GM12878 (cell line): Measurements from ENCODE around the gene NECTIN1. TPM values are rescaled to one million over a fixed set of nuclear protein-coding genes. Genes with fewer than 3 reads are reported as not detected.

Experiments used
- ATAC-seq: fragments of 200-7000 bp; cut with Tn5 transposase; 3 replicates; pipeline ENCODE4 v1.9.1; 2020; ENCODE audit warnings: mild to moderate bottlenecking, moderate library complexity
- BruUV-seq: library from RNA; stranded (reverse); fragments of 400-500 nt; replicated peaks from 2 replicates; lab custom pipeline; 2021; lab: Mats Ljungman, UMichigan
- CTCF ChIA-PET: fragments of 300-600 bp; sonication (Branson Sonifier 250); formaldehyde crosslinking; extraction: SDS; loops from one replicate; lab custom pipeline; 2021; ENCODE audit warnings: inconsistent platforms; lab: Yijun Ruan, JAX
- POLR2A ChIA-PET: fragments of 350-600 bp; formaldehyde crosslinking; extraction: SDS; loops from one replicate; lab custom pipeline; 2021; ENCODE audit warnings: inconsistent platforms; lab: Charles Lee
- RAD21 ChIA-PET: fragments of 300-600 bp; sonication (Branson Sonifier 250); formaldehyde crosslinking; loops from one replicate; lab custom pipeline; 2023; ENCODE audit warnings: antibody characterized with exemption; ENCODE audit not compliant: unreplicated experiment; lab: Charles Lee
- SMC1A ChIA-PET: fragments of 300-600 bp; sonication (Branson Sonifier 250); formaldehyde crosslinking; loops from one replicate; lab custom pipeline; 2023; ENCODE audit not compliant: unreplicated experiment, uncharacterized antibody; lab: Charles Lee
- DNase-seq: peaks from one replicate; pipeline ENCODE4 v3.0.0-alpha.2; 2011; ENCODE audit warnings: low read depth, low spot score
- FAIRE-seq: peaks from 3 replicates; lab custom pipeline; 2011; peaks lifted over from hg19 to GRCh38; lab: Jason Lieb, UNC
- H2AFZ ChIP-seq: 2 replicates; pipeline ENCODE4 v1.6.0; 2011; ENCODE audit warnings: low read depth, low read length, control low read depth; ENCODE audit not compliant: control insufficient read depth
- H3K27ac ChIP-seq: 2 replicates; pipeline ENCODE4 v1.5.1; 2011; ENCODE audit warnings: control low read depth; ENCODE audit not compliant: control insufficient read depth, insufficient read depth
- H3K27me3 ChIP-seq, 2 experiments: replicated peaks in 1 of 2; 2 replicates each; pipeline versions ENCODE4 v1.6.0 to v1.6.1; 2011; ENCODE audit warnings: low read length in 1 of 2; ENCODE audit not compliant: control insufficient read depth in 2 of 2, insufficient read depth in 2 of 2
- H3K36me3 ChIP-seq, 2 experiments: 2 replicates each; pipeline ENCODE4 v1.5.1; 2011; ENCODE audit warnings: low read length in 1 of 2; ENCODE audit not compliant: control insufficient read depth in 2 of 2, insufficient read depth in 2 of 2
- H3K4me1 ChIP-seq: 2 replicates; pipeline ENCODE4 v1.6.1; 2011; ENCODE audit warnings: mild to moderate bottlenecking, low read length, moderate library complexity, mixed read lengths; ENCODE audit not compliant: control insufficient read depth, insufficient read depth
- H3K4me2 ChIP-seq: 2 replicates; pipeline ENCODE4 v1.6.0; 2011; ENCODE audit warnings: control low read depth; ENCODE audit not compliant: control insufficient read depth, insufficient read depth
- H3K4me3 ChIP-seq: fragments of 200-600 bp; sonication (generic); 2 replicates; pipeline ENCODE4 v1.5.1; 2016
- H3K79me2 ChIP-seq: 2 replicates; pipeline ENCODE4 v1.6.0; 2011; ENCODE audit warnings: low read length; ENCODE audit not compliant: control insufficient read depth, insufficient read depth
- H3K9ac ChIP-seq: 2 replicates; pipeline ENCODE4 v1.8.0; 2011; ENCODE audit warnings: low read length, control low read depth, mixed read lengths; ENCODE audit not compliant: control insufficient read depth, insufficient read depth
- H3K9me3 ChIP-seq: replicated peaks from 3 replicates; pipeline ENCODE4 v1.5.1; 2011; ENCODE audit warnings: mild to moderate bottlenecking, low read length; ENCODE audit not compliant: control insufficient read depth, insufficient read depth
- H4K20me1 ChIP-seq: 2 replicates; pipeline ENCODE4 v1.6.0; 2011; ENCODE audit not compliant: control insufficient read depth, insufficient read depth
- BCL11A ChIP-seq: IDR thresholded peaks from 2 replicates; pipeline ENCODE4 v1.6.1; 2011; ENCODE audit warnings: low read depth, low read length
- CREB1 ChIP-seq: IDR thresholded peaks from 2 replicates; pipeline ENCODE4 v1.6.1; 2012; ENCODE audit warnings: low read depth, mild to moderate bottlenecking, inconsistent platforms
- CREM ChIP-seq: IDR thresholded peaks from 2 replicates; pipeline ENCODE4 v1.6.1; 2014; ENCODE audit warnings: antibody characterized with exemption, low read depth
- FOXM1 ChIP-seq: IDR thresholded peaks from 2 replicates; pipeline ENCODE4 v1.6.1; 2012; ENCODE audit warnings: low read depth, mild to moderate bottlenecking, inconsistent platforms, low read length, moderate library complexity
- IRF5 ChIP-seq: fragments of 450-650 bp; IDR thresholded peaks from 2 replicates; pipeline ENCODE4 v1.6.1; 2017; ENCODE audit warnings: borderline replicate concordance
- LARP7 ChIP-seq: fragments of 450-650 bp; IDR thresholded peaks from 2 replicates; pipeline ENCODE4 v1.6.1; 2017; ENCODE audit warnings: mild to moderate bottlenecking
- NR2C2 ChIP-seq: IDR thresholded peaks from 2 replicates; pipeline ENCODE4 v1.6.1; 2011; ENCODE audit warnings: borderline replicate concordance, low read depth; ENCODE audit not compliant: control insufficient read depth, insufficient read length
- NR2F1 ChIP-seq: fragments of 450-650 bp; conservative IDR thresholded peaks from 2 replicates; pipeline ENCODE4 v1.6.1; 2017; ENCODE audit warnings: mild to moderate bottlenecking
- SREBF2 ChIP-seq: IDR thresholded peaks from 2 replicates; pipeline ENCODE4 v1.6.1; 2012; ENCODE audit warnings: mild to moderate bottlenecking, low read length
- STAT3 ChIP-seq: IDR thresholded peaks from 2 replicates; pipeline ENCODE4 v1.6.1; 2011; ENCODE audit warnings: low read depth, low read length, improper control_type of control experiment
- ZNF592 ChIP-seq: fragments of 450-650 bp; IDR thresholded peaks from 2 replicates; pipeline ENCODE4 v1.6.1; 2017; ENCODE audit warnings: mild to moderate bottlenecking, moderate library complexity
- WGBS: methylation state at CpG from one replicate; pipeline ENCODE4 v1.1.6; 2016; ENCODE audit warnings: low lambda C conversion rate; ENCODE audit not compliant: insufficient replicate concordance, insufficient coverage; ENCODE audit errors: missing lambda C conversion rate; 5-methylcytosine and 5-hydroxymethylcytosine counted together
- in situ Hi-C: fragments of 300-500 bp; cut with MboI; formaldehyde crosslinking; loops from 9 replicates; pipeline ENCODE4 v1.14.3; 2018; ENCODE audit warnings: mixed read lengths
- intact Hi-C: fragments of 100-400 bp; cut with micrococcal nuclease; formaldehyde crosslinking; loops from one replicate; pipeline ENCODE4 v1.14.2; 2022; ENCODE audit not compliant: unreplicated experiment
- polyA plus RNA-seq, 11 experiments: library from polyadenylated mRNA; depleted of rRNA in 4 of 11; unstranded in 6 of 11; stranded (reverse) in 5 of 11; fragments of >200 nt; fragmentation: Nextera tagmentation in 4 of 11; fragmentation: Illumina TruSeq in 1 of 11; extraction: Ambion mirVana in 4 of 11; extraction: Trizol in 1 of 11; gene quantifications; 1 replicate in 1 of 11; 2 replicates in 10 of 11; pipeline versions ENCODE4 v1.2.1 to v1.2.3, GENCODE V29; 2011 to 2016; ENCODE audit warnings: inconsistent platforms in 2 of 11, missing spikeins in 2 of 11, low read depth in 1 of 11
- total RNA-seq, 4 experiments: library from RNA; depleted of rRNA in 3 of 4; stranded (reverse); fragments of >200 nt in 3 of 4; fragmentation: Illumina TruSeq in 1 of 4; extraction: Trizol in 1 of 4; gene quantifications; 2 replicates each; pipeline versions ENCODE4 v1.2.1 to v1.2.3, GENCODE V29; 2013 to 2021
- TF ChIP-seq, protein P1 (sequence below): fragments of 450-650 bp; IDR thresholded peaks from 2 replicates; pipeline ENCODE4 v1.6.1; 2016; ENCODE audit warnings: mild to moderate bottlenecking

Gene NECTIN1
- total and polyA plus RNA-seq, 10 of the 15 experiments (the other 5 are each of a cell fraction or from before 2014, with no cell fraction given), result 0.97 to 9.2 (median 2.3) TPM

- Histone ChIP-seq H3K27ac (no peak overlapping the region), H4K20me1 (no peaks in the 10 kb centered on the region), H3K4me3 (no peak overlapping the region), H3K9ac (no peak overlapping the region), H3K4me2 (no peak overlapping the region), H3K79me2 (no peaks in the 10 kb centered on the region), H3K27me3 (no peaks in the 10 kb centered on the region), H3K36me3 (no peaks in the 10 kb centered on the region), H3K9me3 (no peaks in the 10 kb centered on the region), H3K4me1 (peaks cover 21% of the 10 kb centered on the region), H2AFZ (no peak overlapping the region)
- ChIA-PET RAD21 (no interaction called here), CTCF (interaction anchor here (6.8 kb wide), 1 partner anchor 39 kb away, joined by 57 read pairs; the partner anchor contains the start of gene NECTIN1), POLR2A (no interaction called here), SMC1A (no interaction called here)
- TF ChIP-seq ZNF592, result no peak
- no peak for TF ChIP-seq CREM
- TF ChIP-seq CREB1, result no peak
- no peak for TF ChIP-seq NR2F1
- no peak for TF ChIP-seq BCL11A
- TF ChIP-seq NR2C2, result no peak
- TF ChIP-seq FOXM1, result no peak
- TF ChIP-seq STAT3, result no peak
- TF ChIP-seq, protein P1, sequence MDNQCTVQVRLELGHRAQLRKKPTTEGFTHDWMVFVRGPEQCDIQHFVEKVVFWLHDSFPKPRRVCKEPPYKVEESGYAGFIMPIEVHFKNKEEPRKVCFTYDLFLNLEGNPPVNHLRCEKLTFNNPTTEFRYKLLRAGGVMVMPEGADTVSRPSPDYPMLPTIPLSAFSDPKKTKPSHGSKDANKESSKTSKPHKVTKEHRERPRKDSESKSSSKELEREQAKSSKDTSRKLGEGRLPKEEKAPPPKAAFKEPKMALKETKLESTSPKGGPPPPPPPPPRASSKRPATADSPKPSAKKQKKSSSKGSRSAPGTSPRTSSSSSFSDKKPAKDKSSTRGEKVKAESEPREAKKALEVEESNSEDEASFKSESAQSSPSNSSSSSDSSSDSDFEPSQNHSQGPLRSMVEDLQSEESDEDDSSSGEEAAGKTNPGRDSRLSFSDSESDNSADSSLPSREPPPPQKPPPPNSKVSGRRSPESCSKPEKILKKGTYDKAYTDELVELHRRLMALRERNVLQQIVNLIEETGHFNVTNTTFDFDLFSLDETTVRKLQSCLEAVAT, result no peak
- TF ChIP-seq LARP7, result no peak
- TF ChIP-seq IRF5, result no peak
- no peak for TF ChIP-seq SREBF2
- 54% methylated on average over 6 of the region's 7 CpGs for WGBS
- intact Hi-C loops (no loop called here), in situ Hi-C loops (no loop called here)
- DNase-seq, result no peak
- ATAC-seq, result no peak
- BruUV-seq, result no TSS peak
- FAIRE-seq, result no peak
Observed at GRCh38 chr11:119689302-119689701, 39.7 kb downstream of the NECTIN1 start.
